HG03045 (cell line): ENCODE data around the gene B4GALT2.

Experiments used
- ATAC-seq: cut with Tn5 transposase; IDR thresholded peaks from one replicate; pipeline ENCODE4 v1.9.1; 2021; ENCODE audit warnings: mild to moderate bottlenecking, moderate library complexity; ENCODE audit not compliant: unreplicated experiment

Gene B4GALT2

DNA sequence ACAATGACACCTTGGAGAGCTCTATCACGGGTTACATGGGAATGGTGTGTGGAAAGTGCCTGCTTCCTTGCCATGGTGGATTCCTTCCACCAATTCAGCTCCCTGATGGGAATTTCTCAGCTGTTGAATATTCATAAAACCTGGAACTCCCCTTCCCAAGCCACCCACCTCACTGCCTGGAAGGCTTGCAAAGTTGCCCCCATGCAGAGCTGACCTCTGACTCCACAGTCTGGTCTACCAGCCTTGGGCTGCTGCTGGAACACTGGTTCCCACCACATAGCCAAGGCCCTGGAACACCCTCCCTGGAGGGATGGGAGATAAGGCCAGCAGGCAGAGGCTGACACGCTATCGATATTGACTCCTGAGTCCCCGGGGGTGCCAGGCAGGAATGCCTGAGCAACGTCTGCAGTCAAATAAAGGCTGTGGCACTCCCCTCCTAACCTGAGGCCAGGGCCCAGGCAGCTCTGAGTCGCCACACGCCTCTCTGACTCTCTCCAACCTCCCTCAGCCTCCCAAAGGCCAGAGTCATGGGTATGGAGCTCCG, 21.2 kb downstream of the B4GALT2 start:
- no peak for ATAC-seq

DNA sequence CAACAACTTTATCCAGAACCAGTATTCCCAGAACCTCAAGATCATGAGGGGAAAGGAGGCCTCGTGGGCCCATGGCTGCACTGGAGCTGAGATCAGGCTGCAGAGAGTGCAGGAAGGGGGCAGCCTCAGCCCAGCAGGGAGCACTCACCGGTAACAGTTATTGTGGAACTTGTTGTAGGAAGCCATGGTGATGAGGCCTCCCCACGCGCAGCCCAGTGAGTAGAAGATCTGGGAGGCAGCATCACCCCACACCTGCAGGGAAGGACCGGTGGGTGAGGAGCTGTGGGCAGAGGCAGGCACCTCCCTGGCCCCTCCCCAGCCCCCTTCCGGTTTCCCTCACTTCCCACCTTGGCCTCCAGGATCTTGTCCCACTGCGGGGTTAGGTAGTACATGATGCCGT, 23.2 kb downstream of the B4GALT2 start:
- no peak for ATAC-seq

DNA sequence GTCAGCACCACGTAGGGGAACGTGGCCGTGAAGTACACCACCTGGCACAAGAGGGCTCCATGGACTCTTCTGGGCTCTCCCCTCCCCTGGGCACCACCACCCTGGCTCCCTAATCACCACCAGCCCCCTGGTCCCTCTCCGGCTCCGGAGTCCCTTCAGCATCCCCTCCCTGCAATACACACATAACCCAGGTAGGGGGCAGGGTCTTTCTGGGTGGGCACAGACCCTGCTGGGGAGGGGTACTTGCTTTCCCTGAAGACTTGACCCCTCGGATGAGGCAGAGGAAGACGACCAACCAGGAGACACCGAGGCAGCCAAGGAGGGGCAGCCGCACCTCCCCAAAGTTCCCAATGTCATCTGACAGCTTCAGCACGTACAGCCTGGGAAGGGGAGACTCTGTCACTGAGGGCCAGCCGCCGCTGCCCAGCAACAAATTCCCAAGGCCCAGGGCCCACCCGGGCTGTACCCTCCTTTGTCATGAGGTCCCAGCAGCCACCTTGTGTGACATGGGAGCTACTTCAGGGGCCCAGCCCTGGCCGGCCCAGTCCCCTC, 23.7 kb downstream of the B4GALT2 start:
- no peak for ATAC-seq

DNA sequence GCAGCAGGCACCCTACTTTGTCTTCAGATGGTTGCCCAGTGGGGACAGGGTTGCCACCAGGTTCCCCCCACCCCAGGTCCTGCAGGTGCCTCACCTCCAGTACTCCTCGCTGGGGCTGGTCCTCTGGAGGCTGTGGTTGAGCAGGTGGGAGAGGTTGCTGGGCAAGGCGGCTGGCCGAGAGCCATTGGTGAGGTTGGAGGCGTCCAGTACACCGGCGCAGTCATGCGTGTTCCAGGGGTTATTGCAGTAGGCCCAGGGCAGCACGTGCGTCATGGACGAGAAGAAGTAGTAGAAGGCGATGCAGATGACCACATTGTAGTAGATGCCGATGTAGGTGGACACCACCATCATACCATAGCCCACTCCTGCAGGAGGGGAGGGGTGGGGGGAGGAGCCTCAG, 29.2 kb downstream of the B4GALT2 start:
- no peak for ATAC-seq

DNA sequence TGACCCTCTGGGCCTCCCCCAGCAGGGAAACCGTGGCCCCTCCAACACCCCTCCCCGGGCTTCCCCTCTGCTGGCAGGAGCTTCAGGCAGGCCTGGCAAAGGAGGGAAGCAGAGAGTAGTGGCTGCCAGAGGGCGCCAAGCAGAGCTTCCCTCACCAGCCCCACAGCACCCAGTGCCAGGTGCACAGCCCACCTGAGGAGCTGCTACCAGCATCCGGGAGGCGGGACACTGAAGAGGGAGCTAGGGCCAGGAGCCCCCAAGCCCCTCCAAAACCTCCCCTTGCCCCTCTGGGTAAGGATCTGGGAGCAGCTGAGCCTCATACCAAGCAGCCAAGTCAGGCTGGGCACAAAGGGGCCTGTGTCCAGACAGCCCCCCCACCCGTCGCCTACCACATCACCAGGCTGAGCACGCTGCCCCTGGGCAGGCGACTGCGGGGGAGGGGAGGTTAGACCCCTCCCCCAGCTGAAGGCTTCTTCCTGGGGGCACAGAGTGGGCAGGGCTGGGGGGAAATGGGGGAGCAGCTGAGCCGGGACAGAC, 32.0 kb downstream of the B4GALT2 start:
- ATAC-seq = no peak

DNA sequence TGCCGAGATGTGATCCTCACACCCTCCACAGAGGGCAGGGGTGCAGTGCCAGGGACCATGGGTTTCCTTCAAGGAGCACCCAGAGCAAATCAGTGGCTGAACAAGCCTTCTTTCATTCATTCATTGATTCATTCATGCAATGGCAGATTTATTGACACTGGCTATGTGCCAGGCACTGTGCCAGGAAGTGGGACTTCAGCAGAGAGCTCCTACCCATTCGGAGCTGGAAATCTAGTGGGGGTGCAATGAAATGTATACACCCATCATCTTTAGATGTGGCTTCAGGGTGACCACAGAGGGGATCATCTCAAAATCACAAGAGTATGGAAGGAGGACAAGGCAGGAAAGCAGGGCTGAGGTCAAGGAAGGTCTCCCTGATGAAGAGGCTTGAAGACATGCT, 33.4 kb downstream of the B4GALT2 start:
- no peak for ATAC-seq

DNA sequence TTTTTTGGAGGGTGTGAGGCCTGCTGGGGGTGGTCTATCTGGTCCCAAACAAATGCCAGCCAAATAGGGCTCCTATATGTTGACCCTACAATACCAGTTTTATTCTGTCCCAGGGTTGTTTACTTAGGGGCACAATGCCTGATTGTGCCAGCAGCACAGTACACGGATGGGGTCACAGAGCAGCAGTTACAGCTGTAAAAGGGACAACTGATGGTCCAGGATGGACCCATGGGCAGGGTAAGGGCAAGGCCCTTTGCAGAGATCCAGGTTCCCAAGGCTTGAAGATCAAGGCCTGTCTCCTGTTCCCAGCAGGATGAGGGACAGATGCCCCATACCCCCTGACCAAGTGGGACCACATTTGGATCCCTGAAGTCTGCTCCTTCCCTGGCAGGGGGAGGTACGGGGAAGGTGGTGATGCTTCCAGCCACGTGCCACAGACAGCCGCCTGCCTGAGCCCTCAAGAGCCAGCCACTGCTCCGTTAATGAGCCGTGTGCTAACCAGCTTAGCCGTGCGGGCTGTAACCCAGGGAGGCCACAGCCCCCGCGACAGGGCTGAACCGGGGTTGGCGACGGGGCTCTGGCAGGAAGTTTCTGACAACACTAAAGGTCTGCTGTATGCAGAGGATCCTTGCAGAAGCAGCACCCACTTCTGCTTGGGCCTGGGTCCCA, 34.1 kb downstream of the B4GALT2 start:
- ATAC-seq = no peak

DNA sequence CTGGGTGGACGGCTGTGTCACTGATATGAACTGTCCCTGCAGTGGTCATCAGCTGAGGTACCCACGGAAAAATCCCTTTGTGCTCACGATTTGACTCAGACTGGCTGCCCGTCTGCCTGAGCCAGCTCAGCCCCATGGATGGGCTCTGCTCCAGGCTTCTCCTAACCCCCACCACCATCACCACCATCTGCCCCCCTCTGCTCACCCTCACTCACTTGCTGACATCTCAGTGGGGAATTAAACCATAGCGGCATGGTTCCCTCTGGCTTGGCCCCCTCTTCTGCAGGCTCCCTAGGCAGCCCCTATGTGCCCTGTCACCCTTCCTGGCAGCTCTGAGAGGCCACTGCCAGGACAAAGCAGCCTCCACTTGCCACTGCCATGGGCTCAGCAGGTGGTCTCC, 34.9 kb downstream of the B4GALT2 start:
- no peak for ATAC-seq

DNA sequence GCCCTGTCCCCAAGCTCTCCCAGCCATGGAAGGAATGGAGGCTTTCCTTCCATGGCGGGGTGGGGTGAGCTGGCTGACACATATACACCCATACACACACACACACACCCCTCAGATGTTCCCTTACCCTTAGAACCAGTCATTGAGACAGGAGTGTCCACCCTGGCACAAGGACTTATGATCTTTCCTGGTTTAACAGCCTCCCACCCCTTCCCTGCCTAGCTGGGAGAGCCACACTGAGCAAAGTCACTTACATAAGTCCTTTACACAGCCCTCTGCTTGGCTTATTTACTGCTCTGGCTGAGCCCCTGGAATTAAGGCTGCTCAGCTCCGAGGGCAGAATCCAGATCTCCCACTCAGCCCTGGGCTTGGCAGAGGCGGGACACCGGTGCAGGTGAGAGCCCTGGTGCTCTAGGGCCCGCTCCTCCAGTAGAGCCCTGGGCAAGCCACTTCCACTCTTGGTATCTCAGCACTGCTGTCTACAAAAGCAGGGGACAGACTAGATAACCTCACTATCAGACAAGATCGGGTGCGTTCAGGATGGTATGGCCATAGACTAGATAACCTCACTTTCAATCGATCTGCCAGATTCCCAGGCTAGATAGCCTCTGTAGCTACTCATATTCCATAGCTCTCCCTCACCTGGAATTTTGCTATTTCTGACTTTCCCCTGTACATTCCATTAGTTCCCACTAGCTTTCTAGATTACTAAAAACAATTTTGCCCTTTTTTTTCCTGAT, 35.5 kb downstream of the B4GALT2 start:
- ATAC-seq = no peak

DNA sequence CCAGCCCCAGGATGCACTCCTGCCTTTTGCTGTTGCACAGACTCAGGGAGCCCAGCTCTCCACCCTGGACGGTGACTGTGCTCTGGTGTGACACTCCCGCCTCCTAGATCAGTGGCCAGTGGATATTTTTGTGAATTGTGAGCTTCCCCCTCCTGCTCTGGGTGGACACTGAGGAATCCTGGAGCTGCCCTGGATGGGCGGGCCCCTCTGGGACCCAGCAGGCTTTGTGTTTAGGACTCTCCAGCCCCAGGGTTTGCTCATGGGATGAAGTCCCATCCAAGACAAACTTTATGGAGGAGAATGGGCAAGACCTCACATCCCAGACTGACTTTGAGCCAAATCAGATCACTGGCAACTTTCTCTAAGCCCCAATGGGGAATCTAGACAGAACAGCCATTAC, 36.2 kb downstream of the B4GALT2 start:
- no peak for ATAC-seq

DNA sequence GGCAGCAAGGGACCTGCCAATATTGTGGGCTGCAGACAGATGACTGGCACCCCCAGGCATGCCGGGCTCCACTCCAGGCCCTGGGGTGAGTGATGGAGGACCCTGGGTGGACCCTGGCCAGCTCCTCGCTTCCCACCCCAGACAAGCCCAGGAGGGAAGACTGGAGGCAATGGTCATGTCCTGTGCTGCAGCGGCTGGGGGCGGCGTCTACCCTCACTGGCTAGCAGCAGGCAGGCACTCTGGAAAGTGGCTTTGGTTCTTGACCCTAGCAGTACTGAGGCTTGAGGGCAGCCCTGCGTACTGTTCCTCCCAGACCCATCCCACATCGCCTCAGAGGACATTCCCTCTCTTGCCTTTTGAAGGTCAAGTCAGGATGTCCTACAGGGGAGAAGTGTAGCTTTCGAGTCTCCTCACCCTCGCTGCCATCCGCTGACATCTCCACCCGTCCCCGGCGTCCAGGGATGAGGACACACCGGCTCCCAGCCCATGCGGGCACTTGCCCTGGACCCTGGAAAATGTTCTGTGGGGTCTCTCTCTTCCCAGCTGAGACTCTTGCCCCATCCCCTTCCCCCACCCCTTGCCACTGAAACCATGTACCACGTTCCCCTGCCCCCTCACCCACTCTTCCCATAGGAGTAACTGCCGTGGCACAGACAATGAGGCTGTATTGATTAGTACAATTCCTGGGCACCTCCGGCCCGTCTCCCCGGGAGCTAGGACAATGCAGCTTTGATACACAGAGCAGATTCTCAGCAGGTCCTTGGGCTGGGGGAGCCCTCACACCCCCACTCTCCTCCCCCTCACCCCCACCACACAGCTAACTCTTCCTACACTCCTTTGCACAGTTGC, 37.3 kb downstream of the B4GALT2 start:
- no peak for ATAC-seq

DNA sequence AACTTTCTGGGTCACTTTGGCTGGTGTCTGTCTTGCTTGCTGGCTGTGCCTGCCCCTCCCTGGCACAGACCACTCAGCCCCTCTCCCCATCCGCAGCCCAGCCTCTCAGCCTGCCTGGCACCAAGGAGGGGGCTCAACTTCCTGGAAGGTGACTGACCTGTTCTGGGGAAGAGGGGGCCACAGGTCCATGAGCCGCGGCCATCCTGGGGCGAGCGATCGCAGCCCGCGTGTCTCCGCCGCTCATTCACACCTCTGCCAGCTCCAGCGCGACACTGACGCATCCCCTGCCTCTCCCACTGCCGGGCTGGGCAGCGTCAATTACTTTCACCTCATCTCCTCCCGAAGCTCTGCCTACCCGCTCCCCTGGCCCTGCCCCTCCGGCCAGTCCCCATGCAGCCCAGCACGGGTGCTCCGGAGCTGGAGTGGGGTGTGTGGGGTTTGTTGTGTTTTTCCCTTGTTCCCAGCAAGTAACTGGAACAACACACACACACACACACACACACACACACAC, 37.9 kb downstream of the B4GALT2 start:
- ATAC-seq = no peak

DNA sequence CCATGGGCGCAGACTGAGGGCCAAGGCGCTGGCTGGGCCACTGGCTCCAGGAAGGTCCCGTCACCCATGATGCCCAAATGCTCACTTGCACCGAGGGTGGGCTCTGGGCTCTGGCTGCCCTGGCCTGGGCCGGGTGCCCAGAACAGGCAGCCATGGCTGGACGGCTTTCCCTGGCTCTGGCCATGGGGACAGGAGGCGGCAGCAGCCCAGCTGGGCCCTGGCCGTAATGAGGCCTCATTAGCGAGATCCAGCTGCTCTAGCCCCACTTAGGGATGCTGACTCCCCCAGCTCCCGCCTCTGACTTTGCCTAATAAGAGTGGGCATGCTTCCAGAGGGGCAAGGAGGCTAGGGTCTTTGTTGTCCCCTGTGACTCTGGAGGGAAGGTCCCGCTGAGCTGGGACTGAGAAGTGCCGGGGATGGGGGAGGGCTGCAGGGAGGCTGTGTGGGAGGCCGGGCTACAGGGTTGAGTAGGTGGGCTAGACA, 40.5 kb downstream of the B4GALT2 start:
- no peak for ATAC-seq

DNA sequence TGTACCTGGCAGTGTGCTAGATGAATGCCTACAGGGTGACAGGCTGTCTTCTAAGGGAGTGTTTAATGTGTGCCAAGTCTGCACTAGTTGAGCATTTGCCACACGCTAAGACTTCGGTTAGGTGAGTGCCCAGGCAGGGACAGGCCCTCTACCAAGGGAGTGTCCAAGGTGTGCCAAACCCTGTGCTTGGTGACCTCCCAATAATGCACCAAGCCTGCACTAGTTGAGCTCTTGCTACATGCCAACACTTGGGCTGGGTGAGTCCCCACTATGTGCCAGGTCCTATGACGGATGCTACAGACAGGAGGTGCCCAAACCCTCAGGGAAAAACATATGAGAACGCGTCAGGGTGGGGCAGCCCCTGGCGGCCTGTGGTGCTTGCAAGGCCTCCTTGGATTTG, 41.5 kb downstream of the B4GALT2 start:
- no peak for ATAC-seq

DNA sequence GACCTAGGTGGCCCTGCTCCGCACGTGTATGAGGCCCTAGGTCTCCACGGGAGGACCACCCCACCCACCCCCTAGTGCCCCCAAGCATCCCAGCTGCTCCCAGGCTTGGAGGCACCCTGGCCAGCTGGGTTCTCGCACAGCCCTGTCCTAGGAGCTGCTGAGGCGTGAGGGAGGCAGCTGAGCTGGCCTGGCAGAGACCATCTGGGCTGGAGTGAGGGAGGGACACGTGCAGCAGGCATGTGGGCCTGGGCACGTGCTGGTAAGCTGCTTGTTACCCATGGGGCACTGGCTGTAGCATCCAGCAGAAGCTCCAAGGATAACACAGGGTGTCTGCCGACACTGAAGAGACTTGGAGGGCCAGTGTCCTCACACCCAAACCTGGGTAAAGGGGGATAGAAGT, 42.1 kb downstream of the B4GALT2 start:
- no peak for ATAC-seq

DNA sequence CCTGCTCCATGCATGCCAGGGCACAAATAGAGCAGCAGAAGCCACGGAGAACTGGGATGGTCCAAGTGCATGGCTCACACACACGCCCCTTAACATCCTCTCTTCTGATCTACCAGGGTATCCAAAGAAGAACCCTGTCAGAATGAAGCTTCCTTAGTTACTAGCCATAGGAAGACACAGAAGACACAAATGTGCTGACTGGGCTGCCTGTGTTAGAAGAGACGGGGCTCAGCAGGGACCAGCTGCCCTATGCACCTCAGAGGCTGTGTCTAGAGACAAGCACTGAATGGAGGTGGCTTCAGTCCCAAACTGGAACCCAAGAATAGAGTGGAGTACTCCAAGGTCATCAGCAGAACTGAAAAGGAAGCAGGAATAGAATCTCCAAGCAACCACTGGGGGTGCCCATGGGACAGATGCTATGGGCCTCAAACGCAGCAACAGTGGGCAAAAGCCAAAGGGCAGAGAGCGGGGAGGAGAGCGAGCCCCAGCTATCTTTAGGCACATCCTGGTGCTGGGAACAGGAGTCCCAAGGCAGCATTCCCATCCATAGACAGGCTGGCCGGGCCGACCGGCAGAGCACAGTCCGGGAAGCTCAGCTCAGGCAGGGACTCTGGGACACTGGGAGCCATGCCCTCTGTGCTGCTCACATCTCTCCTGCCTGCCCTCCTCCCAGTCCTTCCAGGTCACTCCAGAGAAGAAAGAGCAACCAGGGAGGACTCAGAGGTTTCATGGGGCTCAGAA, 42.7 kb downstream of the B4GALT2 start:
- ATAC-seq = no peak

DNA sequence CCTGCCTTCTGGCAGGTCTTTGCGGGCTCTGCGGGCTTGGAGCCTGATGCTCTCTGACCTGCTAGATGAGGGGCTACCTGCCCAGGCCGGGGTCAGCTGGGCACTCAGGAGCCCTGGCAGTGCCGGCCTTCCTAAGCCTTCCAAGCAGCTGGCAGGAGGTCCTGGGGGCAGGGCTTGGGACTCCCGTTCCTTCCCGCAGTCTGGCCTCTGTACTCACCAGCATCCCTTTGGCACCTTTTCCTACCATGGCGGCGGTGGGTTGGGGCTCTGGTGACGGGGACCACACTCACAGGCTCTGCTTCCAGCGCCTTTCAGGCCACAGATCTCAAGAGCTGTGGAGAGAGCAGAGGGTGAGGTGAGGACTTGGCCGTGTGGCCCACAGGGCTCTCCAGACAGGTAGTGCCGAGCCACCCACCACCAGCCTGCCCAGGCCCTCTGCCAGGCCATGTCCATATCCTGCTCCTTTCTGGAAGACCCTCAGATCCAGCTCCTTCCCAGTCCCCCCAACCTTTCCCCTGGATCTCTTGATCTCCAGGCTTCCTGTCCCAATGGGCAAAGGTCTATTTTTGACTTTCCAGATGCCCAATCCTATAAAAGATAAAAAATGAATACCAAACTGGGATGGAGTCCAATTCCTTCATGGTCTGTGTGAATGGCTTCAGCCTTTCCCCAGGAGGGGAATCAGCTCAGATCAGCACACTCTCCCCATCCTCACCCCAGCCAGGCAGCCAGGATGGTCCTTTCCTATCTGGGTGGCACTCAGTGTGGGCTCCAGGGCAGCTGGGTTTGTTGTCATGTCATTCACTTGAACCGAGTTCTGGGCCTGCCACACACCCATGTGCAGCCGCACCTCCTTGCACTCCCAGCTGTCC, 45.3 kb downstream of the B4GALT2 start:
- no peak for ATAC-seq

DNA sequence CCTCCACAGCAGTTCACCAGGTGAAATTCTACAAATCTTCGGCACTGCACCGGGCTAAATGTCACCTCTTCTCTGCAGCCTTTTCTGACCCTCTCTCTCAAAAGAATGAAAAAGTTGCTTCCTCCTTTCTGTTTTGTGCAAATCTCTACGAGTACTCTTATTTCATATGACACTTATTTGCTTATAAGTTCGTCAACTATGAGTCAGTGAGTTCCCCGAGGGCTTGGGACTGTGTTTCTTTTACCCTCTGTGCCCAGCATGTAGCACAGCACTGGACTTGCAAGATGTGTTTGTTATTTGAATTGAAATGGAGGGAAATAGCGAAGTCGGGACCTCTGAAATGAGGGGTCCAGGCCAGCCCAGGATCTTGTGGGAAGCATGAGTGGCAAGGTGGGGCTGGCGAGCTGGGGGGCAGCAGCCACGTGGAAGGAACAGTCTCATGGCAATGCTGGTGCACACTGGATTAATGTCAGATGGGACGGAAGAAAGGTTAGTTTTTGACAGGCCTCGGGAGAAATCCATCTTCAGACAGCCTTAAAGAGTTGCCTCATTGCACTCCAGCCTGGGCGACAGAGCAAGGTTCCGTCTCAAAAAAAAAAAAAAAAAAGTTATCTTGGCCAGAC, 46.0 kb downstream of the B4GALT2 start:
- no peak for ATAC-seq

DNA sequence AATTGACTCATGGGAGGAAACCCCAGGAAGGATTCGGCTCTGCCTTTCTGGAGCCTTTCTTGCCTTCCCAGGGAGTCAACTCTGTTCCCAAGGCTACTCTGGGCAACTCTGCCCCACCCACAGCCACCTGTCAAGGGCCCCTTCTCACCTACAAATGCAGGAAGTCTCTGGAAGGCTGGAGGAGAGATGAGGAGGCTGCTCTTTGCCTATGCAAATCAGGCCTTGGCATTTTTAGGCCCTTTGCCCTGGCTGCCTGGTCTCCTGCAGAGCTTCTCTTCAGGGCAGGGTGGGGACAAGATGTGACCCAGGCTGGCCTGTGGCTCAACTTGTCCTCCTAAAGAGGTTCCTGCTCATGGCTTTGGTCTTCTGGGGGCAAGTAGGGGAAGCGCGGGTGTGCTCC, 46.8 kb downstream of the B4GALT2 start:
- no peak for ATAC-seq
